Kidney epithelial cell (primary cell): ENCODE measurements around the gene LPCAT1. TPM values are rescaled to one million over a fixed set of nuclear protein-coding genes. Genes with fewer than 3 reads are reported as not detected.

Experiments used
- DNase-seq: peaks from one replicate; pipeline ENCODE4 v3.0.0-alpha.2; 2010; ENCODE audit warnings: low read depth
- H3K27me3 ChIP-seq: 2 replicates; pipeline ENCODE4 v1.6.0; 2011; ENCODE audit warnings: low read length; ENCODE audit not compliant: control insufficient read depth, insufficient read depth
- H3K36me3 ChIP-seq: 2 replicates; pipeline ENCODE4 v1.5.1; 2011; ENCODE audit warnings: low read length; ENCODE audit not compliant: control insufficient read depth, insufficient read depth
- H3K4me3 ChIP-seq: 2 replicates; pipeline ENCODE4 v1.5.1; 2011; ENCODE audit warnings: low read depth, mild to moderate bottlenecking, control low read depth, low read length
- total RNA-seq: library from RNA; depleted of rRNA; stranded (reverse); fragments of >200 nt; gene quantifications from 2 replicates; pipeline ENCODE4 v1.2.3, GENCODE V29; 2015
- TF ChIP-seq, protein P1 (sequence below): IDR thresholded peaks from 2 replicates; pipeline ENCODE4 v1.5.1; 2011; ENCODE audit warnings: mild to moderate bottlenecking, moderate library complexity, low read length, control low read depth, inconsistent platforms; ENCODE audit not compliant: insufficient read depth, poor library complexity, severe bottlenecking

LPCAT1 gene
- total RNA-seq, 1 donor from 2014 or later: 87.6 TPM

DNA sequence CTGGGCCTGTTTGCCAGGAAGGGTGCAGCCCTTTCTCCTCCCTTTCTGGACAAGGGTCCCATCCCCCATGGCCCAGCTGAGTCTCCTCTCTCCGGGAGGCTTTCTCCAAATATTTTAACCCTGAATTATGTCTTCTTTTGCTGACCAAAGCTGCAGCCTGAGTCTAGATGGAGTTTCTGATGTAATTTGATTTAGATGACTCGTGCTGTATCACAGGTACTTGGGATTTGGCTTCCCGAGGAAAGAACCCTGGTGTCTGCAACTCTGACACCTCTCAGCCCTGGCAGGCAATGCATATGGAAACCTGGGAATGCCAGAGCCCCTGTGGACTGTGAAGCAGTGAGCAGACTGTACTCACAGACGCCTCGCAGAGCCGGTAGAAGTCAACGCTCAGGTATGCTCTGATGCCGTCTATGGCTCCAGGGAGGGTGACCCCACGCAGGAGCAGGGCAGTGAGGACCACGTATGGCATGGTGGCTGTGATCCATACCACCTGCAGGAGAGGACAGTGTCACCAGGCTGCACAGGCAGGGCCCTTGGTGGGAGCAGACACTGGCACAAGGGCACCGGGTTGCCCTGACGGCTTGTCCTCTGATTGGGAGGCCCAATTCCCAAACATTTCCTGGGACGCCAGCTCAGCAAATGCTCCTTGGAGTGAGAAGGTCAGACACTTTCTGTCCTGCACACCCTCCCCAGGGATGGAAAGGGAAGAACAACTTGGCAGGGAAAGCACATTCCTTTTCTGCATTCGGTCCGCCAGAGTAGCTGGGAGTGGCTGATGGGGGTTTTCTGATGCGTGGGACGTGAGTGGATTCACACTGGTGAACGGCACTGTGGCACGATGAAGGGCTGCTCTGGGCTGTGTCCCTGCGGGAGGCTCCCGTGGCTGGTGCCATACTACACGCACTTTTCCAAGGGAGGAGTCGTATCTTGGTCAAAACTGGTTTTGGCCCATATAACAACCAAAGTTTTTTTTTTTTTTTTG, 103.3 kb downstream of the LPCAT1 start:
- H3K36me3 ChIP-seq: no peaks in the 10 kb centered on the region
- H3K4me3 ChIP-seq: no peak overlapping the region
- TF ChIP-seq, protein P1, sequence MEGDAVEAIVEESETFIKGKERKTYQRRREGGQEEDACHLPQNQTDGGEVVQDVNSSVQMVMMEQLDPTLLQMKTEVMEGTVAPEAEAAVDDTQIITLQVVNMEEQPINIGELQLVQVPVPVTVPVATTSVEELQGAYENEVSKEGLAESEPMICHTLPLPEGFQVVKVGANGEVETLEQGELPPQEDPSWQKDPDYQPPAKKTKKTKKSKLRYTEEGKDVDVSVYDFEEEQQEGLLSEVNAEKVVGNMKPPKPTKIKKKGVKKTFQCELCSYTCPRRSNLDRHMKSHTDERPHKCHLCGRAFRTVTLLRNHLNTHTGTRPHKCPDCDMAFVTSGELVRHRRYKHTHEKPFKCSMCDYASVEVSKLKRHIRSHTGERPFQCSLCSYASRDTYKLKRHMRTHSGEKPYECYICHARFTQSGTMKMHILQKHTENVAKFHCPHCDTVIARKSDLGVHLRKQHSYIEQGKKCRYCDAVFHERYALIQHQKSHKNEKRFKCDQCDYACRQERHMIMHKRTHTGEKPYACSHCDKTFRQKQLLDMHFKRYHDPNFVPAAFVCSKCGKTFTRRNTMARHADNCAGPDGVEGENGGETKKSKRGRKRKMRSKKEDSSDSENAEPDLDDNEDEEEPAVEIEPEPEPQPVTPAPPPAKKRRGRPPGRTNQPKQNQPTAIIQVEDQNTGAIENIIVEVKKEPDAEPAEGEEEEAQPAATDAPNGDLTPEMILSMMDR: no peak
- DNase-seq: no peak
- H3K27me3 ChIP-seq: no peaks in the 10 kb centered on the region

- Histone ChIP-seq H3K27me3 (no peaks in the 10 kb centered on the region), H3K4me3 (no peak overlapping the region), H3K36me3 (no peaks in the 10 kb centered on the region)
- no peak for DNase-seq
- TF ChIP-seq, protein P1: no peak
Observed at GRCh38 chr5:1419476-1420210, 104.1 kb downstream of the LPCAT1 start.

- no peaks in the 10 kb centered on the region for H3K36me3 ChIP-seq
- DNase-seq: no peak
- TF ChIP-seq, protein P1: no peak
- H3K4me3 ChIP-seq: no peak overlapping the region
- peaks cover under 1% of the 10 kb centered on the region for H3K27me3 ChIP-seq
Observed at GRCh38 chr5:1418921-1419280, 104.9 kb downstream of the LPCAT1 start.

- DNase-seq: no peak
- H3K27me3 ChIP-seq: peaks cover 4% of the 10 kb centered on the region
- H3K4me3 ChIP-seq: no peak overlapping the region
- TF ChIP-seq, protein P1: no peak
- H3K36me3 ChIP-seq: no peaks in the 10 kb centered on the region
Observed at GRCh38 chr5:1418238-1418920, 105.4 kb downstream of the LPCAT1 start.

DNA sequence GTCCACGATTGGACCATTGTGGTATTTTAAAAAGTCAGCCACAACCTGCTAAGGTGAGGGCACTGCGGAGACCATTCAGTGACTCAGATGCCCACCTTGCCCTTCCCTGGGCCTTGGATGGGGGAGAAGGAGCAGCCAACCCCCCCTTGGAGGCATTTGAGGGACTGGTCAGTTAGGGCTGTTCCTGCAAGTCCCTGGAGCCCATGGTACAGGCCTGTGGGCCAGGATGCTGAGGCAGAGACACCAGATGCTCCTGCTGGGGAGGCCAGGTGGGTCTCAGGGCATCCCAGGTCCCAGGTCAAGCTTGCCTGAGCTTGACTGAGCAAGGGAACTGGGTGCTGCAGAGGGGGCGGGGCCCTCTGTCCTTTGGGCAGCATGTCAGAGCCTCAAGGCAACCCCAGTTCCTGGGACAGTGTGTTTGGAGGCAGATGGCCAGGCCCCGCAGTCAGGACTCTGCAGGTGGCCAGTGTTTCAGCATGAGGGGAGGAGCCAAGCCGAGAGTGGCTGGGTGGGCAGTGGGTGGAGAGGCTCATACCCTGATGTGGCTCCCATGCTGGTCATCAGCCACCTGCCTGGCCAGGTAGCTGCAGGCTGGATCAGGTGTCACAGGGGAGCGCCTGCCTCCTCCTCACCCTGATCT, 106.1 kb downstream of the LPCAT1 start:
- peaks cover 7% of the 10 kb centered on the region for H3K27me3 ChIP-seq
- no peak for DNase-seq
- TF ChIP-seq, protein P1: no peak
- no peak overlapping the region for H3K4me3 ChIP-seq
- H3K36me3 ChIP-seq: no peaks in the 10 kb centered on the region
